ENCODE measurements around the gene SYNPO.
A peak's percentile ranks its signal among the peaks of the same experiment; 100 is the strongest.

The SYNPO gene

DNA sequence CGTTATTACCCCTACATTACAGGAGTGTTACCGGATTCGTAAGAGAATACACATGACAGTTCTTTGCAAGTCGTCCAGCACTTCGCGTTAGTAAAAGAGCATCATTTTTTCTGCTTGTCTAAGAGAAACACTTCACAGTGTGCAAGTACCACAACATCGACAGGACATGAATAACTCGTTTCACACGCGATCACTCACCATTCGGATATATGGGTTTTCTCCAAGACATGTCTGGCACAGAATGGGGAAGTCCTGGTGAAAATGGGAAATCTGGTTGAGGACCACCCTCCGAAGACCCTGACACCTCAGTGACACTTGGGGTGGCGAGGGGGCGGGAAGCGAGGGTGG is 59.8 kb downstream of the SYNPO start:
- DNase-seq (ENCODE audit: low read depth) = no peak

DNA sequence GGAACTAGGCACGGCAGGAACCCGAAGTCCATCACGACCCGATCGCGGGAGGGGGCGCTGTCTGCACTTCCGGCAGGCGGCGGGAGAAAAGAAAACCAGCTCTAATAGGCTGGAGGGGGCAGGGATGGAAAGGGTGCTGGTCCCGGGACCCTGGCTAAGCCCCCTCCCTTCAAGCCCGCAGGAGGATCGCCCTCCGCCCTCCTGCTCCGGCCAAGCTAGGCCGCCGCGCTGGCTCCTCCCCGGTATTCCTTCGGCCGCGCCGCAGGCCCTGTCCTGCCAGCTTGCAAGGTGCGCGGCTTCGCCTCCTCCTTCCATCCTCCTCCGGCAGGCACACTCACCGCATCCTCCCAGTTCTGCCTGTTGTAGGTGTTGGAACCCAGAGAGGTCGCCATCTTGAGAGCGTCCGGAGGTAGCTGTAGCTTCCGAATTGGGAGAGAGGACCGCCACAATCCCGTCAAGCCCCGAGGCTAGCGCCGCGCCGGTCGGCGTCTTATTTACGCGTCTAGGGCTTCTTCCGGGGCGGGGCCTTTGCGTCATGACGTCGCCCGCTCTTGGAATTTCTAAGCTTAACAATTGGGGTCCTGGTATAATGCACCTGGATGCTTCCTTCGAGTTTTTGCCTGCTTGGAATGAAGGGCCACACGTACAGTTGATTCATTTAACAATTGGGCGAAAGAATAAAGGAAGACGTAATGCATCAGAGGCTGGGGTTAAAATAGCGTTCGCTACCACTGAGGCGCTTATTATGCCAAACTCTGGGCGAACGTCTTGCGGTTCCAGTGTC is 60.3 kb downstream of the SYNPO start, which contains the start of gene RBM22:
RBM22 (minus strand) TSS at position 469 of the 784 bp plus-strand sequence; CDS start at position 392, 77 bp downstream.
- peak; percentile 62 for DNase-seq (ENCODE audit: low read depth)

DNA sequence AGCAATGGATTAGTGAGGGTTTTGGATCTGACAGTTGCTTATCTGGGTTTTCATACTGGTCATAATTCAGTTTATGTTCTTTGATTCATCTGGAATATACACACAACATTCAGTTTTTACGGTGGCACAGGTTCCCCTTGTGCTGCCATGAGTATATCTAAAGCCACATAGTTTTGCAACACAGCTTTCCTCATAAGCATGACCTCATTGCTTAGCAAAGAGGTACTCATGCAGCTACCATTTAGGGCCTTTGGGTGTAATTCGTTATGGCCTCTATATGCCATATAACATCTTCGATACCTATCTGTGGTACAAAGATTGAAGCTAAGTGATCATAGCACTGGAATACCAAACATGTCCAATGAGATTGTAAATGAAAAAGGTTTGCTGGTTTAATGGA is 63.3 kb downstream of the SYNPO start:
- no peak for DNase-seq (ENCODE audit: low read depth)

DNA sequence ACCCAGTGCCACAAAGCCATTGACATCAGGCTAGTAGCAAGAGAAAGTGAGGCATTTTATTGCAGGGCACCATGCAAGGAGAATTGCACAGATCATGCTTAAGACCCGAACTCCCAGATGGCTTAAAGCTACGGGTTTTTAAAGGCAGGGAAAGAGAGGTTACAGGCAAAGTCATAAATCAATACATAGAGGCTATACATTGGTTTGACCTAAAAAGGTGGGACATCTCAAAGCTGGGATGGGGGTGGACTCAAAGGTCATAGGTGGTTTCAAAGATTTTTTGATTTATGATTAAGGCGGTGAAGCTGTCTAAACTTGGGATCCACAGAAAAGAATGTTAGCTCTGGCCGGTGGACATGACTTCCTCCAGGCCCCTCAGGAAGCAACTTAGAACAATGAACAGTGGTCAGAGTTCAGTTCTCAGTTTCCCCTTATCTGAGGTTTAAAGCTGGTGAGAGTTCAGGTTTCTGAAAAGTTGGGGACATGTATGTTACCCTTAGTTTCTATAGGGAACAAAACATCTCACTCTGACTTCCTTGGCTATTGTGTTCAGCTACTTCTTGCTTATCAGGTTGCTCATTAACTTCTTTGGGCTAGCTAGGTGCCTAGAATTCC is 66.4 kb downstream of the SYNPO start:
- DNase-seq (ENCODE audit: low read depth) = no peak

Measured in CMK (cell line).